Liver (tissue), 9 donors: ENCODE results near the gene EVC. TPM values are rescaled to one million over a fixed set of nuclear protein-coding genes. Genes with fewer than 3 reads are reported as not detected.

ENCODE experiments used
- DNase-seq: peaks from one replicate; pipeline ENCODE4 v3.0.0-alpha.2; 2017; ENCODE audit warnings: low spot score
- H3K27ac ChIP-seq, 2 donors: one replicate each; pipeline ENCODE4 v1.7.0; 2013; ENCODE audit warnings: inconsistent platforms in 2 of 2, low read length in 2 of 2, control low read depth in 1 of 2, low read depth in 1 of 2, mild to moderate bottlenecking in 1 of 2
- H3K27me3 ChIP-seq, 4 donors: one replicate each; pipeline versions ENCODE4 v1.6.1 to v1.7.0; 2013; ENCODE audit warnings: low read length in 3 of 4, inconsistent platforms in 1 of 4, mild to moderate bottlenecking in 1 of 4, moderate library complexity in 1 of 4; ENCODE audit not compliant: control insufficient read depth in 4 of 4, insufficient read depth in 4 of 4
- H3K36me3 ChIP-seq, 4 donors: one replicate each; pipeline versions ENCODE4 v1.6.1 to v1.7.0; 2013; ENCODE audit warnings: low read length in 3 of 4, mild to moderate bottlenecking in 3 of 4, low read depth in 1 of 4, moderate library complexity in 1 of 4; ENCODE audit not compliant: control insufficient read depth in 4 of 4, insufficient read depth in 3 of 4
- H3K4me1 ChIP-seq, 4 donors: one replicate each; pipeline versions ENCODE4 v1.6.1 to v1.7.0; 2013; ENCODE audit warnings: low read length in 3 of 4, mild to moderate bottlenecking in 3 of 4, moderate library complexity in 1 of 4; ENCODE audit not compliant: control insufficient read depth in 4 of 4, insufficient read depth in 4 of 4
- H3K4me3 ChIP-seq, 3 donors: one replicate each; pipeline versions ENCODE4 v1.6.1 to v1.7.0; 2013; ENCODE audit warnings: low read length in 3 of 3, control low read depth in 1 of 3, low read depth in 1 of 3, mild to moderate bottlenecking in 1 of 3
- H3K9ac ChIP-seq, 2 donors: one replicate each; pipeline ENCODE4 v1.7.0; 2013; ENCODE audit warnings: low read length in 2 of 2, mild to moderate bottlenecking in 2 of 2, moderate library complexity in 2 of 2, control low read depth in 1 of 2, low read depth in 1 of 2
- H3K9me3 ChIP-seq, 4 donors: one replicate each; pipeline versions ENCODE4 v1.6.1 to v1.7.0; 2013; ENCODE audit warnings: low read length in 3 of 4; ENCODE audit not compliant: control insufficient read depth in 4 of 4
- EGR1 ChIP-seq, 2 donors: IDR thresholded peaks; 2 replicates each; pipeline ENCODE4 v1.6.1; 2016 to 2018; ENCODE audit warnings: antibody characterized with exemption in 2 of 2, low read depth in 2 of 2
- FOXA1 ChIP-seq: IDR thresholded peaks from 2 replicates; pipeline ENCODE4 v1.6.1; 2016; ENCODE audit warnings: antibody characterized with exemption
- FOXA2 ChIP-seq: IDR thresholded peaks from 2 replicates; pipeline ENCODE4 v1.6.1; 2016; ENCODE audit warnings: antibody characterized with exemption
- GABPA ChIP-seq, 2 donors: IDR thresholded peaks in 1 of 2; conservative IDR thresholded peaks in 1 of 2; 2 replicates each; pipeline ENCODE4 v1.6.1; 2016; ENCODE audit warnings: antibody characterized with exemption in 2 of 2, mild to moderate bottlenecking in 1 of 2, moderate library complexity in 1 of 2
- HNF4A ChIP-seq, 2 donors: conservative IDR thresholded peaks; 2 replicates each; pipeline ENCODE4 v1.6.1; 2016; ENCODE audit warnings: antibody characterized with exemption in 2 of 2, mild to moderate bottlenecking in 2 of 2
- HNF4G ChIP-seq: IDR thresholded peaks from 2 replicates; pipeline ENCODE4 v1.6.1; 2016; ENCODE audit warnings: antibody characterized with exemption
- JUND ChIP-seq, 2 donors: IDR thresholded peaks; 2 replicates each; pipeline ENCODE4 v1.6.1; 2016; ENCODE audit warnings: antibody characterized with exemption in 2 of 2
- NR2F2 ChIP-seq: IDR thresholded peaks from 2 replicates; pipeline ENCODE4 v1.6.1; 2016; ENCODE audit warnings: antibody characterized with exemption
- RAD21 ChIP-seq, 2 donors: IDR thresholded peaks; 2 replicates each; pipeline ENCODE4 v1.6.1; 2016; ENCODE audit warnings: antibody characterized with exemption in 2 of 2, mild to moderate bottlenecking in 2 of 2
- RXRA ChIP-seq, 2 donors: IDR thresholded peaks; 2 replicates each; pipeline ENCODE4 v1.6.1; 2017 to 2018; ENCODE audit warnings: antibody characterized with exemption in 2 of 2, mild to moderate bottlenecking in 1 of 2
- SP1 ChIP-seq: IDR thresholded peaks from 2 replicates; pipeline ENCODE4 v1.6.1; 2018; ENCODE audit warnings: antibody characterized with exemption, mild to moderate bottlenecking
- TAF1 ChIP-seq: conservative IDR thresholded peaks from 2 replicates; pipeline ENCODE4 v1.6.1; 2016; ENCODE audit warnings: antibody characterized with exemption, mild to moderate bottlenecking
- YY1 ChIP-seq: IDR thresholded peaks from 2 replicates; pipeline ENCODE4 v1.6.1; 2016; ENCODE audit warnings: antibody characterized with exemption, mild to moderate bottlenecking
- WGBS: extraction: QIAGEN DNeasy Blood & Tissue Kit; methylation state at CpG from one replicate; pipeline ENCODE4 v1.1.7; 2013; 5-methylcytosine and 5-hydroxymethylcytosine counted together
- polyA plus RNA-seq, 2 donors: library from polyadenylated mRNA; stranded (reverse) in 1 of 2; unstranded in 1 of 2; fragments of 200-250 nt in 1 of 2; fragments of >200 nt in 1 of 2; fragmentation: Nextera tagmentation in 1 of 2; extraction: Ambion mirVana in 1 of 2; gene quantifications; one replicate each; pipeline versions ENCODE4 v1.2.1 to v1.2.3, GENCODE V29; 2013 to 2015
- total RNA-seq, 2 donors: library from RNA; depleted of rRNA; stranded (reverse); fragments of >200 nt; gene quantifications; one replicate each; pipeline ENCODE4 v1.2.3, GENCODE V29; 2014
- TF ChIP-seq, protein P1 (sequence below): fragments of 150-350 bp; IDR thresholded peaks from 2 replicates; pipeline ENCODE4 v1.5.1; 2017; ENCODE audit warnings: improper control_type of control experiment, low read depth, low read length; ENCODE audit not compliant: missing input control
- TF ChIP-seq, protein P2 (sequence below): IDR thresholded peaks from 2 replicates; pipeline ENCODE4 v1.6.1; 2016; ENCODE audit warnings: antibody characterized with exemption, mild to moderate bottlenecking
- TF ChIP-seq, protein P3 (sequence below): IDR thresholded peaks from 2 replicates; pipeline ENCODE4 v1.6.1; 2016; ENCODE audit warnings: antibody characterized with exemption
- TF ChIP-seq, protein P4 (sequence below): IDR thresholded peaks from 2 replicates; pipeline ENCODE4 v1.6.1; 2016; ENCODE audit warnings: antibody characterized with exemption
- TF ChIP-seq, protein P5 (sequence below): IDR thresholded peaks from 2 replicates; pipeline ENCODE4 v1.6.1; 2016; ENCODE audit warnings: antibody characterized with exemption
- donor health status: healthy.
- donor health status: healthy.
- donor health status: healthy.
- donor health status: healthy.
- donor health status: healthy.

EVC gene
- total and polyA plus RNA-seq, 4 donors, result 0.76 to 10.9 (median 3.2) TPM

DNA sequence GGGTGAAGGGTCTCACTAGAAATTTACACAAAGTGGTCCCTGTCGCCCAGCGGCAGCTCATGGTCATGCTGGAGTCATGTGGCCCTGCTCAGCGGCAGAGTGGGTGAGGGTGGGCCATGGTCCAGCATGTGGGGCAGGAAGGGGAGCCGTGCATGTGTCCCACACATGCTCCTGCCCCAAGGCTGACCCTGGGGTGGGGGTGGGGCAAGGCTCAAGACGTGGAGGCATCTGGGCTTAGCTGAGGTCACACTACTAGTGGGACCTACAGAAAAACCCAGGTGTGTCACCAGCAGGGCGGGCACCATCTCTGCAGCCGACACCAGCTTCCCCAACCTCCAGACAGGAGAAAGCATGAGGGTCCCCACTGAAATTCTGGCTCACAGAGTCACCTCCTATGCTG lies 42.4 kb downstream of the EVC start:
- 90% methylated on average over 7 of the region's 7 CpGs for WGBS
- no peak for TF ChIP-seq NR2F2
- TF ChIP-seq FOXA2, result no peak
- no peak for TF ChIP-seq GABPA (IDR thresholded peaks at IDR 0.05 in 1 of 2, conservative IDR thresholded peaks at IDR 0.05 in 1 of 2)
- no peak for TF ChIP-seq SP1
- no peak for TF ChIP-seq RAD21 (IDR thresholded peaks at IDR 0.05)
- TF ChIP-seq, protein P1, sequence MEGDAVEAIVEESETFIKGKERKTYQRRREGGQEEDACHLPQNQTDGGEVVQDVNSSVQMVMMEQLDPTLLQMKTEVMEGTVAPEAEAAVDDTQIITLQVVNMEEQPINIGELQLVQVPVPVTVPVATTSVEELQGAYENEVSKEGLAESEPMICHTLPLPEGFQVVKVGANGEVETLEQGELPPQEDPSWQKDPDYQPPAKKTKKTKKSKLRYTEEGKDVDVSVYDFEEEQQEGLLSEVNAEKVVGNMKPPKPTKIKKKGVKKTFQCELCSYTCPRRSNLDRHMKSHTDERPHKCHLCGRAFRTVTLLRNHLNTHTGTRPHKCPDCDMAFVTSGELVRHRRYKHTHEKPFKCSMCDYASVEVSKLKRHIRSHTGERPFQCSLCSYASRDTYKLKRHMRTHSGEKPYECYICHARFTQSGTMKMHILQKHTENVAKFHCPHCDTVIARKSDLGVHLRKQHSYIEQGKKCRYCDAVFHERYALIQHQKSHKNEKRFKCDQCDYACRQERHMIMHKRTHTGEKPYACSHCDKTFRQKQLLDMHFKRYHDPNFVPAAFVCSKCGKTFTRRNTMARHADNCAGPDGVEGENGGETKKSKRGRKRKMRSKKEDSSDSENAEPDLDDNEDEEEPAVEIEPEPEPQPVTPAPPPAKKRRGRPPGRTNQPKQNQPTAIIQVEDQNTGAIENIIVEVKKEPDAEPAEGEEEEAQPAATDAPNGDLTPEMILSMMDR, result no peak
- no peak for TF ChIP-seq JUND (IDR thresholded peaks at IDR 0.05)
- TF ChIP-seq TAF1, result no peak
- TF ChIP-seq RXRA (IDR thresholded peaks at IDR 0.05), result no peak
- TF ChIP-seq, protein P2, sequence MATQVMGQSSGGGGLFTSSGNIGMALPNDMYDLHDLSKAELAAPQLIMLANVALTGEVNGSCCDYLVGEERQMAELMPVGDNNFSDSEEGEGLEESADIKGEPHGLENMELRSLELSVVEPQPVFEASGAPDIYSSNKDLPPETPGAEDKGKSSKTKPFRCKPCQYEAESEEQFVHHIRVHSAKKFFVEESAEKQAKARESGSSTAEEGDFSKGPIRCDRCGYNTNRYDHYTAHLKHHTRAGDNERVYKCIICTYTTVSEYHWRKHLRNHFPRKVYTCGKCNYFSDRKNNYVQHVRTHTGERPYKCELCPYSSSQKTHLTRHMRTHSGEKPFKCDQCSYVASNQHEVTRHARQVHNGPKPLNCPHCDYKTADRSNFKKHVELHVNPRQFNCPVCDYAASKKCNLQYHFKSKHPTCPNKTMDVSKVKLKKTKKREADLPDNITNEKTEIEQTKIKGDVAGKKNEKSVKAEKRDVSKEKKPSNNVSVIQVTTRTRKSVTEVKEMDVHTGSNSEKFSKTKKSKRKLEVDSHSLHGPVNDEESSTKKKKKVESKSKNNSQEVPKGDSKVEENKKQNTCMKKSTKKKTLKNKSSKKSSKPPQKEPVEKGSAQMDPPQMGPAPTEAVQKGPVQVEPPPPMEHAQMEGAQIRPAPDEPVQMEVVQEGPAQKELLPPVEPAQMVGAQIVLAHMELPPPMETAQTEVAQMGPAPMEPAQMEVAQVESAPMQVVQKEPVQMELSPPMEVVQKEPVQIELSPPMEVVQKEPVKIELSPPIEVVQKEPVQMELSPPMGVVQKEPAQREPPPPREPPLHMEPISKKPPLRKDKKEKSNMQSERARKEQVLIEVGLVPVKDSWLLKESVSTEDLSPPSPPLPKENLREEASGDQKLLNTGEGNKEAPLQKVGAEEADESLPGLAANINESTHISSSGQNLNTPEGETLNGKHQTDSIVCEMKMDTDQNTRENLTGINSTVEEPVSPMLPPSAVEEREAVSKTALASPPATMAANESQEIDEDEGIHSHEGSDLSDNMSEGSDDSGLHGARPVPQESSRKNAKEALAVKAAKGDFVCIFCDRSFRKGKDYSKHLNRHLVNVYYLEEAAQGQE, result no peak
- TF ChIP-seq, protein P3, sequence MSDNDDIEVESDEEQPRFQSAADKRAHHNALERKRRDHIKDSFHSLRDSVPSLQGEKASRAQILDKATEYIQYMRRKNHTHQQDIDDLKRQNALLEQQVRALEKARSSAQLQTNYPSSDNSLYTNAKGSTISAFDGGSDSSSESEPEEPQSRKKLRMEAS, result no peak
- TF ChIP-seq EGR1 (IDR thresholded peaks at IDR 0.05; ENCODE audit: low read depth in 2 of 2), result no peak
- TF ChIP-seq, protein P4, sequence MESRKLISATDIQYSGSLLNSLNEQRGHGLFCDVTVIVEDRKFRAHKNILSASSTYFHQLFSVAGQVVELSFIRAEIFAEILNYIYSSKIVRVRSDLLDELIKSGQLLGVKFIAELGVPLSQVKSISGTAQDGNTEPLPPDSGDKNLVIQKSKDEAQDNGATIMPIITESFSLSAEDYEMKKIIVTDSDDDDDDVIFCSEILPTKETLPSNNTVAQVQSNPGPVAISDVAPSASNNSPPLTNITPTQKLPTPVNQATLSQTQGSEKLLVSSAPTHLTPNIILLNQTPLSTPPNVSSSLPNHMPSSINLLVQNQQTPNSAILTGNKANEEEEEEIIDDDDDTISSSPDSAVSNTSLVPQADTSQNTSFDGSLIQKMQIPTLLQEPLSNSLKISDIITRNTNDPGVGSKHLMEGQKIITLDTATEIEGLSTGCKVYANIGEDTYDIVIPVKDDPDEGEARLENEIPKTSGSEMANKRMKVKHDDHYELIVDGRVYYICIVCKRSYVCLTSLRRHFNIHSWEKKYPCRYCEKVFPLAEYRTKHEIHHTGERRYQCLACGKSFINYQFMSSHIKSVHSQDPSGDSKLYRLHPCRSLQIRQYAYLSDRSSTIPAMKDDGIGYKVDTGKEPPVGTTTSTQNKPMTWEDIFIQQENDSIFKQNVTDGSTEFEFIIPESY, result no peak
- TF ChIP-seq FOXA1, result no peak
- no peak for TF ChIP-seq HNF4G
- TF ChIP-seq, protein P5, sequence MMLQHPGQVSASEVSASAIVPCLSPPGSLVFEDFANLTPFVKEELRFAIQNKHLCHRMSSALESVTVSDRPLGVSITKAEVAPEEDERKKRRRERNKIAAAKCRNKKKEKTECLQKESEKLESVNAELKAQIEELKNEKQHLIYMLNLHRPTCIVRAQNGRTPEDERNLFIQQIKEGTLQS, result no peak
- no peak for TF ChIP-seq HNF4A (conservative IDR thresholded peaks at IDR 0.05)
- no peak for TF ChIP-seq YY1
- Histone ChIP-seq H3K36me3 (peaks cover 0 to 32% (median under 1%) of the 10 kb centered on the region in 4 donors), H3K9me3 (no peaks in the 10 kb centered on the region), H3K4me3 (no peak overlapping the region), H3K27me3 (no peaks in the 10 kb centered on the region), H3K27ac (no peak overlapping the region), H3K9ac (no peak overlapping the region), H3K4me1 (no peaks in the 10 kb centered on the region)
- DNase-seq, result no peak
